RWPE1 (cell line): Measurements from ENCODE around the gene ACOT13.
"Not testable (repeated sequence)": the region's sequence is repeated elsewhere in the genome, so short reads cannot be mapped to it uniquely, and the experiment has no call there.

Experiments
- CTCF ChIA-PET: fragments of 350-600 bp; sonication (Branson Sonifier 250); formaldehyde crosslinking; extraction: SDS; loops from one replicate; lab custom pipeline; 2021; lab: Yijun Ruan, JAX
- POLR2A ChIA-PET: fragments of 400-600 bp; formaldehyde crosslinking; extraction: SDS; loops from one replicate; lab custom pipeline; 2020; ENCODE audit warnings: antibody characterized with exemption; ENCODE audit not compliant: low non-redundant PET; lab: Yijun Ruan, JAX
- DNase-seq: peaks from one replicate; pipeline ENCODE4 v3.0.0; 2012; ENCODE audit warnings: low spot score
- H3K27ac ChIP-seq: fragments of 450-650 bp; 2 replicates; pipeline ENCODE4 v1.5.1; 2017
- TF ChIP-seq, protein P1 (sequence below): fragments of 450-650 bp; conservative IDR thresholded peaks from 2 replicates; pipeline ENCODE4 v1.5.1; 2017; ENCODE audit warnings: low read depth, mild to moderate bottlenecking

Gene ACOT13

GRCh38 chr6:24710519-24711303, 43.8 kb downstream of the ACOT13 start:
- H3K27ac ChIP-seq: no peak overlapping the region
- ChIA-PET CTCF (interaction anchor here (0.8 kb wide), 2 partner anchors 173 to 280 kb away, joined by 3 to 4 read pairs; no protein-coding TSS in a partner anchor), POLR2A (no interaction called here)
- DNase-seq: no peak
- TF ChIP-seq, protein P1, sequence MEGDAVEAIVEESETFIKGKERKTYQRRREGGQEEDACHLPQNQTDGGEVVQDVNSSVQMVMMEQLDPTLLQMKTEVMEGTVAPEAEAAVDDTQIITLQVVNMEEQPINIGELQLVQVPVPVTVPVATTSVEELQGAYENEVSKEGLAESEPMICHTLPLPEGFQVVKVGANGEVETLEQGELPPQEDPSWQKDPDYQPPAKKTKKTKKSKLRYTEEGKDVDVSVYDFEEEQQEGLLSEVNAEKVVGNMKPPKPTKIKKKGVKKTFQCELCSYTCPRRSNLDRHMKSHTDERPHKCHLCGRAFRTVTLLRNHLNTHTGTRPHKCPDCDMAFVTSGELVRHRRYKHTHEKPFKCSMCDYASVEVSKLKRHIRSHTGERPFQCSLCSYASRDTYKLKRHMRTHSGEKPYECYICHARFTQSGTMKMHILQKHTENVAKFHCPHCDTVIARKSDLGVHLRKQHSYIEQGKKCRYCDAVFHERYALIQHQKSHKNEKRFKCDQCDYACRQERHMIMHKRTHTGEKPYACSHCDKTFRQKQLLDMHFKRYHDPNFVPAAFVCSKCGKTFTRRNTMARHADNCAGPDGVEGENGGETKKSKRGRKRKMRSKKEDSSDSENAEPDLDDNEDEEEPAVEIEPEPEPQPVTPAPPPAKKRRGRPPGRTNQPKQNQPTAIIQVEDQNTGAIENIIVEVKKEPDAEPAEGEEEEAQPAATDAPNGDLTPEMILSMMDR: no peak

GRCh38 chr6:24716602-24717148, 49.8 kb downstream of the ACOT13 start:
- CTCF ChIA-PET: interaction anchor here (0.6 kb wide), 1 partner anchor 8 kb away, joined by 4 read pairs; no protein-coding TSS in a partner anchor
- POLR2A ChIA-PET, DNase-seq, H3K27ac ChIP-seq: not testable (repeated sequence)

DNA sequence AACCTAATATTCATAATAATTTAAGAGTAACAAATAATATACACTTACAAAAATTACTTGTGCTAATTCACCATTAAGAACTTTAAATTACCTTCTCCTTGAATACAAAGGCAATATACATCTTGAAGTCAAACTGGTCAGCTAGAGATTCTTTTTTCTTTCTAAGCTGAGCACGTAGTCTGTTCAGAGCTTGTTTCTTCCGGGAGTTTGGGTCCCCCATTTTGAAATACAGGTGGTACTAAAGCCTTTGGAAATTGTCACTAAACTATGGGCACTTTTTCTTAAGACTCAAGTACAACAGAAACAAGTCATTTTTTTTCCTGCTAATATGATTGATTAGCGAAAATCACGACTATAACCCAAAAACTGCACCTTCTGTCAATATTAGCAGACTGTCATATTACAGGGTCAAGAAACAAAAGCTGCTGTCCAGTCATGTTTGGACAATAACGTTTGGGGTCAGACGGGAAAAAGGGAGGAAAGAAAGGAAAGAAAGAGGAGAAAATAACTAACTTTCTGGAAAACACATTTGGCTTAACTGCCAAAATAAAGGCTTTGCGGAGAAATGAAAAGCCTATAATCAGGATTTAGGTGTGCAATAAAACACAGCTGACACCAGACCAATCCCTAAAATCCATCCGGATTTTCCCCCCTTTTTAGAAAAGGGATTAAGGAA, 51.7 kb downstream of the ACOT13 start:
- TF ChIP-seq, protein P1: no peak
- CTCF ChIA-PET: interaction anchor here (0.9 kb wide), 1 partner anchor 25 kb away, joined by 3 read pairs; no protein-coding TSS in a partner anchor
- no peak overlapping the region for H3K27ac ChIP-seq
- no peak for DNase-seq
- POLR2A ChIA-PET: interaction anchor here (0.7 to 0.9 kb wide), 2 partner anchors 9 to 1275 kb away, joined by 3 to 11 read pairs; no protein-coding TSS in a partner anchor

GRCh38 chr6:24719125-24719971, 52.5 kb downstream of the ACOT13 start, which contains the start of gene C6orf62:
C6orf62 (minus strand) TSS chr6:24719154; CDS start chr6:24718668, 486 bp downstream.
- CTCF ChIA-PET: interaction anchor here (0.6 kb wide), 1 partner anchor 124 kb away, joined by 3 read pairs; no protein-coding TSS in a partner anchor
- peak; percentile 34 for DNase-seq
- peak within 1 kb of the TSS; percentile 95 for H3K27ac ChIP-seq
- TF ChIP-seq, protein P1: no peak
- POLR2A ChIA-PET: interaction anchor here (0.7 to 0.9 kb wide), 2 partner anchors 9 to 1274 kb away, joined by 3 to 11 read pairs; no protein-coding TSS in a partner anchor

DNA sequence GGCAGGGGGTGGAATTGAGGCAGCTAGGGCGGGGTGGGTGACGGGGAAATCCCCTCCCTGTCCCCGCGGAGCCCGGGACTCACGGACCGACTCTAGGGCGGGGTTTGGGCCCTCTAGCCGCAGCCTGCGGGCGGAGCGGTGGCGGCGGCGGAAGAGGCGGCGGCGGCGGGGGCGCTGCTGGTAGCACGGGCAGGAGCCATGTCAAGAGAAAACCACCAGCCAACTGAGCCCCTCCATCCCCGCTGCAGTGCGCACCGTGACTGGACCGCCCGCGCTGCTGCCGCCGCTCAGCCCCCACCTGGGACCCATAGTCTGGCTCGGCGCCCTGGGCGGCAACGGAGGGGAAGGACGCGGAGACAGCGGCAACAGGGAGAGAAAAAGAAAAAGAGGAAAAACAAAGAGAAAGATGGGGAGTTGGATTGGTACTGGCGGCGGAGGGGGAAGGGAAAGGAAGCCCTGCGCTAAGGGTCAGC, 53.3 kb downstream of the ACOT13 start:
- ChIA-PET POLR2A (no interaction called here), CTCF (interaction anchor here (0.6 kb wide), 1 partner anchor 125 kb away, joined by 3 read pairs; no protein-coding TSS in a partner anchor)
- TF ChIP-seq, protein P1: no peak
- H3K27ac ChIP-seq: peak overlapping the region; percentile 95
- peak; percentile 38 for DNase-seq
